ENCODE data around the gene PDZD2. TPM values are rescaled to one million over a fixed set of nuclear protein-coding genes. Genes with fewer than 3 reads are reported as not detected.

PDZD2 gene
- total and polyA plus RNA-seq, 2 experiments from 2014 or later, result 0.21 TPM; not detected in 1

- 77 to 80% methylated on average over 5 of the region's 5 CpGs for WGBS, 2 experiments (ENCODE audit: low coverage in 1 of 2, low lambda C conversion rate in 2 of 2, missing lambda C conversion rate in 2 of 2)
- Histone ChIP-seq H3K27me3 (replicated peaks; ENCODE audit: insufficient read depth) (peaks cover 91% of the 10 kb centered on the region), H3K79me2 (ENCODE audit: insufficient read depth) (no peaks in the 10 kb centered on the region), H3F3A (ENCODE audit: insufficient read depth) (no peaks in the 10 kb centered on the region), H4K20me1 (ENCODE audit: insufficient read depth) (no peaks in the 10 kb centered on the region), H3K9ac (no peak overlapping the region), H3K4me1 (ENCODE audit: insufficient read depth) (no peaks in the 10 kb centered on the region), H3K27ac (no peak overlapping the region), H3K36me3 (ENCODE audit: low read depth) (no peaks in the 10 kb centered on the region), H2AFZ (no peak overlapping the region), H3K4me2 (ENCODE audit: unreplicated experiment) (no peak overlapping the region), H3K9me3 (ENCODE audit: low read depth) (no peaks in the 10 kb centered on the region), H3K4me3 (no peak overlapping the region), H3K9me2 (ENCODE audit: insufficient read depth) (no peaks in the 10 kb centered on the region)
- TF ChIP-seq EZH2 (IDR thresholded peaks at IDR 0.05; ENCODE audit: insufficient read depth, poor library complexity, severe bottlenecking), result no peak
- no peak for TF ChIP-seq EZH2phosphoT487 (IDR thresholded peaks at IDR 0.05; ENCODE audit: insufficient read depth, low read depth)
- DNase-seq, result no peak
- in situ Hi-C loops (cut with MboI), result no loop called here
These were observed 412.9 kb downstream of the PDZD2 start for GRCh38 chr5:32051796-32052195.

GRCh38 chr5:32055891-32056866 is 417.2 kb downstream of the PDZD2 start:
- Histone ChIP-seq H3K9me3 (ENCODE audit: low read depth) (no peaks in the 10 kb centered on the region), H3K9ac (no peak overlapping the region), H4K20me1 (ENCODE audit: insufficient read depth) (no peaks in the 10 kb centered on the region), H2AFZ (no peak overlapping the region), H3K27ac (no peak overlapping the region), H3K27me3 (replicated peaks; ENCODE audit: insufficient read depth) (peaks cover 78% of the 10 kb centered on the region), H3K9me2 (ENCODE audit: insufficient read depth) (no peaks in the 10 kb centered on the region), H3K79me2 (ENCODE audit: insufficient read depth) (no peaks in the 10 kb centered on the region), H3K4me3 (no peak overlapping the region), H3K36me3 (ENCODE audit: low read depth) (no peaks in the 10 kb centered on the region), H3F3A (ENCODE audit: insufficient read depth) (no peaks in the 10 kb centered on the region), H3K4me1 (ENCODE audit: insufficient read depth) (no peaks in the 10 kb centered on the region), H3K4me2 (ENCODE audit: unreplicated experiment) (no peak overlapping the region)
- 70 to 72% methylated on average over 15 of the region's 15 CpGs for WGBS, 2 experiments (ENCODE audit: low coverage in 1 of 2, low lambda C conversion rate in 2 of 2, missing lambda C conversion rate in 2 of 2)
- in situ Hi-C loops (cut with MboI), result no loop called here
- no peak for DNase-seq
- TF ChIP-seq EZH2 (IDR thresholded peaks at IDR 0.05; ENCODE audit: insufficient read depth, poor library complexity, severe bottlenecking) (no peak), EZH2phosphoT487 (IDR thresholded peaks at IDR 0.05; ENCODE audit: insufficient read depth, low read depth) (no peak)

- peaks cover 69% of the 10 kb centered on the region for H3K27me3 ChIP-seq (replicated peaks; ENCODE audit: insufficient read depth)
- in situ Hi-C loops (cut with MboI), result no loop called here
- TF ChIP-seq EZH2 (IDR thresholded peaks at IDR 0.05; ENCODE audit: insufficient read depth, poor library complexity, severe bottlenecking) (no peak), EZH2phosphoT487 (IDR thresholded peaks at IDR 0.05; ENCODE audit: insufficient read depth, low read depth) (no peak)
- no peaks in the 10 kb centered on the region for H3K79me2 ChIP-seq (ENCODE audit: insufficient read depth)
- H3K36me3 ChIP-seq (ENCODE audit: low read depth), result no peaks in the 10 kb centered on the region
- H3K4me2 ChIP-seq (ENCODE audit: unreplicated experiment), result no peak overlapping the region
- H3F3A ChIP-seq (ENCODE audit: insufficient read depth), result no peaks in the 10 kb centered on the region
- no peaks in the 10 kb centered on the region for H3K4me1 ChIP-seq (ENCODE audit: insufficient read depth)
- H2AFZ ChIP-seq, result no peak overlapping the region
- DNase-seq, result peak; percentile 34
- no peak overlapping the region for H3K4me3 ChIP-seq
- H3K27ac ChIP-seq, result no peak overlapping the region
- H3K9me2 ChIP-seq (ENCODE audit: insufficient read depth), result no peaks in the 10 kb centered on the region
- 68 to 72% methylated on average over 12 of the region's 12 CpGs for WGBS, 2 experiments (ENCODE audit: low coverage in 1 of 2, low lambda C conversion rate in 2 of 2, missing lambda C conversion rate in 2 of 2)
- no peak overlapping the region for H3K9ac ChIP-seq
- no peaks in the 10 kb centered on the region for H3K9me3 ChIP-seq (ENCODE audit: low read depth)
- no peaks in the 10 kb centered on the region for H4K20me1 ChIP-seq (ENCODE audit: insufficient read depth)
These were observed 418.5 kb downstream of the PDZD2 start for GRCh38 chr5:32057187-32058096.

GRCh38 chr5:32058101-32058500 is 419.2 kb downstream of the PDZD2 start:
- Histone ChIP-seq H3K4me1 (ENCODE audit: insufficient read depth) (no peaks in the 10 kb centered on the region), H3K79me2 (ENCODE audit: insufficient read depth) (no peaks in the 10 kb centered on the region), H2AFZ (no peak overlapping the region), H3K9me3 (ENCODE audit: low read depth) (no peaks in the 10 kb centered on the region), H4K20me1 (ENCODE audit: insufficient read depth) (no peaks in the 10 kb centered on the region), H3K27me3 (replicated peaks; ENCODE audit: insufficient read depth) (peaks cover 64% of the 10 kb centered on the region), H3K9me2 (ENCODE audit: insufficient read depth) (no peaks in the 10 kb centered on the region), H3K4me2 (ENCODE audit: unreplicated experiment) (no peak overlapping the region), H3K9ac (no peak overlapping the region), H3K4me3 (no peak overlapping the region), H3K27ac (no peak overlapping the region), H3K36me3 (ENCODE audit: low read depth) (no peaks in the 10 kb centered on the region), H3F3A (ENCODE audit: insufficient read depth) (no peaks in the 10 kb centered on the region)
- TF ChIP-seq EZH2phosphoT487 (IDR thresholded peaks at IDR 0.05; ENCODE audit: insufficient read depth, low read depth), result no peak
- TF ChIP-seq EZH2 (IDR thresholded peaks at IDR 0.05; ENCODE audit: insufficient read depth, poor library complexity, severe bottlenecking), result no peak
- 64% methylated on average over 4 of the region's 4 CpGs for WGBS, 2 experiments (ENCODE audit: low coverage in 1 of 2, low lambda C conversion rate in 2 of 2, missing lambda C conversion rate in 2 of 2)
- peak; percentile 14 for DNase-seq
- in situ Hi-C loops (cut with MboI), result no loop called here
